ENCODE results near the gene TSPAN13.
A peak's percentile ranks its signal among the peaks of the same experiment; 100 is the strongest.

DNA sequence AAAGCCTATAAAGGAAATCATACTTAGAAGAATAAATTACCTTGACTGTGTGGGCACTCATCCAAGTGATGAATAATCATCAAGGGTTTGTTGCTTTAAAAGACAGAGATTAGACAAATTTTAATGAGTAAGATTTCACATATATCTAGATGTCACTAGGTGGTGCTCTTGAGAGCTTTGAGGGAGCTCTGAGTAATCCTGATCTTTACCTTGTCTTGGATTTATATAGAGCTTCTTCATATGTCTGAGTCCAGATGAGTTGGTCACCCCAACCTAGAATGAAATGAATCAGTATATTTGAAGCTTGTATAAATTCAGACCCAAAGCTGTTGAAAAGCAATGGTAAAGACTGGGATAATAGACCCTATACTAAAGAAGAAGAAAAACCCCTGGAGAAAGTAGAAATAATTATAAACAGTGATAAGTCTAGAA, 47.6 kb downstream of the TSPAN13 start:
- TF ChIP-seq EZH2phosphoT487 (IDR thresholded peaks at IDR 0.05; ENCODE audit: low read depth) = no peak
- TF ChIP-seq, protein P1, sequence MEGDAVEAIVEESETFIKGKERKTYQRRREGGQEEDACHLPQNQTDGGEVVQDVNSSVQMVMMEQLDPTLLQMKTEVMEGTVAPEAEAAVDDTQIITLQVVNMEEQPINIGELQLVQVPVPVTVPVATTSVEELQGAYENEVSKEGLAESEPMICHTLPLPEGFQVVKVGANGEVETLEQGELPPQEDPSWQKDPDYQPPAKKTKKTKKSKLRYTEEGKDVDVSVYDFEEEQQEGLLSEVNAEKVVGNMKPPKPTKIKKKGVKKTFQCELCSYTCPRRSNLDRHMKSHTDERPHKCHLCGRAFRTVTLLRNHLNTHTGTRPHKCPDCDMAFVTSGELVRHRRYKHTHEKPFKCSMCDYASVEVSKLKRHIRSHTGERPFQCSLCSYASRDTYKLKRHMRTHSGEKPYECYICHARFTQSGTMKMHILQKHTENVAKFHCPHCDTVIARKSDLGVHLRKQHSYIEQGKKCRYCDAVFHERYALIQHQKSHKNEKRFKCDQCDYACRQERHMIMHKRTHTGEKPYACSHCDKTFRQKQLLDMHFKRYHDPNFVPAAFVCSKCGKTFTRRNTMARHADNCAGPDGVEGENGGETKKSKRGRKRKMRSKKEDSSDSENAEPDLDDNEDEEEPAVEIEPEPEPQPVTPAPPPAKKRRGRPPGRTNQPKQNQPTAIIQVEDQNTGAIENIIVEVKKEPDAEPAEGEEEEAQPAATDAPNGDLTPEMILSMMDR (IDR thresholded peaks at IDR 0.05; ENCODE audit: low read depth, low read length) = peak; percentile 60

Measured in OCI-LY3 (cell line).